Omental fat pad (tissue), 4 donors: ENCODE results near the gene NMT2. TPM values are rescaled to one million over a fixed set of nuclear protein-coding genes. Genes with fewer than 3 reads are reported as not detected.

Experiments
- ATAC-seq: fragments of 150-250 bp; one replicate; pipeline ENCODE4 v1.9.1; 2016; ENCODE audit warnings: mild to moderate bottlenecking, moderate library complexity; ENCODE audit not compliant: low FRiP score
- DNase-seq: peaks from one replicate; pipeline ENCODE4 v3.0.0-alpha.2; 2019; ENCODE audit warnings: low spot score
- total RNA-seq, 4 donors: library from RNA; depleted of rRNA; stranded (reverse); fragments of >200 nt; gene quantifications; one replicate each; pipeline ENCODE4 v1.1.0, GENCODE V29; 2016
- TF ChIP-seq, protein P1 (sequence below), 3 donors: fragments of 450-650 bp; IDR thresholded peaks; one replicate each; pipeline ENCODE4 v1.5.1; 2016 to 2017; ENCODE audit warnings: antibody characterized with exemption in 3 of 3, mild to moderate bottlenecking in 3 of 3, moderate library complexity in 2 of 3

The NMT2 gene
- total RNA-seq, 4 donors from 2014 or later: 25.1 to 96.4 (median 72.8) TPM

DNA sequence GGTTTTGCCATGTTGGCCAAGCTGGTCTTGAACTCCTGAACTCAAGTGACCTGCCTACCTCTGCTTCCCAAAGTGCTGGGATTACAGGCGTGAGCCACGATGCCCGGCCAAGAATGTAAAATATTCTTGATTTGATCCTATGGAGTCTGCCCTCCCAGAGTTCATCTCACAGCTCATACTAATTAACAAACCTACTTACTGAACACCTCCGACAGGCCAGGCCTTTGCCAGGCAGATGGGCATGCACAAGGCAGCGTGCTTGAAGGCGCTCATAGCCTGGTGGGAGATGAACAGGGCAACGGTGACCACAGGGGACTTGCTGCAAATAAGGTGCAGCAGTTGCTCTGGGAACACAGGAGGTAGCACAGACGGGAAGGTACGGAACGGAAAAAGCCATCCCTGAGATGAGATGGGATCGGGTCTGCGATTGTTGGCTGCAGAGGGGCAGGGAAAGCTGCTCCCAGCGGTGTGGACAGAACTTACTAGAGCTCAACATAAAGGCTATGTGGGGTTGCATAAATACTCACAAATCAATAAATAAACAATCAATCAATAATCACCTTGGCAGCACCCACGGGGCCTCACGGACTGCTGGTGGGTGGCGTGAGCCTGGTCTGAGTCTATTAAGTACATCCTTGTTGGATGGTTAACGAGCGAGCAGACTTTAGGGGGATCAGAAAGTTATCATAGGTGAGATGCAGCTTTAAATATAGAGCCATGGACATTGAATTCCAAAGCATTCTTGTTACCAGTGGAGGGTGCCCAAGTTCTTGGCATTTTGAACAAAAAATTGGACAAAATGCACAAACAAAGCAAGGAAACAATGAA lies 84.6 kb downstream of the NMT2 start:
- TF ChIP-seq, protein P1, sequence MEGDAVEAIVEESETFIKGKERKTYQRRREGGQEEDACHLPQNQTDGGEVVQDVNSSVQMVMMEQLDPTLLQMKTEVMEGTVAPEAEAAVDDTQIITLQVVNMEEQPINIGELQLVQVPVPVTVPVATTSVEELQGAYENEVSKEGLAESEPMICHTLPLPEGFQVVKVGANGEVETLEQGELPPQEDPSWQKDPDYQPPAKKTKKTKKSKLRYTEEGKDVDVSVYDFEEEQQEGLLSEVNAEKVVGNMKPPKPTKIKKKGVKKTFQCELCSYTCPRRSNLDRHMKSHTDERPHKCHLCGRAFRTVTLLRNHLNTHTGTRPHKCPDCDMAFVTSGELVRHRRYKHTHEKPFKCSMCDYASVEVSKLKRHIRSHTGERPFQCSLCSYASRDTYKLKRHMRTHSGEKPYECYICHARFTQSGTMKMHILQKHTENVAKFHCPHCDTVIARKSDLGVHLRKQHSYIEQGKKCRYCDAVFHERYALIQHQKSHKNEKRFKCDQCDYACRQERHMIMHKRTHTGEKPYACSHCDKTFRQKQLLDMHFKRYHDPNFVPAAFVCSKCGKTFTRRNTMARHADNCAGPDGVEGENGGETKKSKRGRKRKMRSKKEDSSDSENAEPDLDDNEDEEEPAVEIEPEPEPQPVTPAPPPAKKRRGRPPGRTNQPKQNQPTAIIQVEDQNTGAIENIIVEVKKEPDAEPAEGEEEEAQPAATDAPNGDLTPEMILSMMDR (IDR thresholded peaks at IDR 0.05): no peak
- ATAC-seq: peak; percentile 16
- DNase-seq: no peak

- ATAC-seq (no peak), DNase-seq (no peak)
- TF ChIP-seq, protein P1 (IDR thresholded peaks at IDR 0.05): no peak
Measured at GRCh38 chr10:15075421-15075820, 93.1 kb downstream of the NMT2 start.

DNA sequence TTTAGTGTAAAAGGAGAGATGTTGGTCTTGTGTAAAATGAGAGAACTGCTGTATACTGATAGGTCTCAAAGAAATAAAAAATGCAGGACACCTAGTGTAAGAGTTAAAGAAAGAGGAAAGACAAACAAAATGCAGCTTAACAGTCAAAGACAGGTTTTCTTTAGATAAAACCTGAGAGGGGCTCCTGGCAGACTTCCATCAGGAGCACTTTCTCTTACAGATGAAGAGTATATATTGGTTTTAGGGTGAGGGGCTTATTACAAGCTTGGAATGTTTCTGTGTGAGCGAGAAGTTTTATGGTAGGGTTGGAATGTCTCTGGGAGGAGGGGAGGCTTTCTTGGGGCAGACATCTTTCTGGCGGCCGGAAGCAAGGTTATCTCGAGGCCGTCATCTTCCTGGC lies 96.1 kb downstream of the NMT2 start:
- no peak for DNase-seq
- TF ChIP-seq, protein P1 (IDR thresholded peaks at IDR 0.05): no peak
- no peak for ATAC-seq

DNA sequence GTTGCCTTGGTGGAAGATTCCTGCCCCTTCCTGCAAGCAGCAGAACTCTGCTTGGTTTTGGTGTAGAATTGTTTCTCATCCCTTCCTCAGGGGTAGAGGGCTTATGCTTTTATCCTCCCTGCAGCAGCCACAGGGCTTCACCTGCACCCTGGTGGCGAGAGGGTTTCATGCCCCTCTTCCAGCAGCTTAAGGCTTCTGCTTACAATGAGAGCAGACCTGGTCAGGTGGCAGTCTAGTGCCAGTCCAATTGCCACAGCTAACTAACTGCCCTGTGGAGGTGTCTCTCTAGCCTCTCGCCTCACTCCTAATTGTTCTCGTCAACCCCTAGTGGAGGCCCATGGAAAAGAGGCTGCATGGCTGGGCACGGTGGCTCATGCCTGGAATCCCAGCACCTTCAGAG lies 99.3 kb downstream of the NMT2 start:
- no peak for ATAC-seq
- TF ChIP-seq, protein P1 (IDR thresholded peaks at IDR 0.05): no peak
- DNase-seq: no peak

DNA sequence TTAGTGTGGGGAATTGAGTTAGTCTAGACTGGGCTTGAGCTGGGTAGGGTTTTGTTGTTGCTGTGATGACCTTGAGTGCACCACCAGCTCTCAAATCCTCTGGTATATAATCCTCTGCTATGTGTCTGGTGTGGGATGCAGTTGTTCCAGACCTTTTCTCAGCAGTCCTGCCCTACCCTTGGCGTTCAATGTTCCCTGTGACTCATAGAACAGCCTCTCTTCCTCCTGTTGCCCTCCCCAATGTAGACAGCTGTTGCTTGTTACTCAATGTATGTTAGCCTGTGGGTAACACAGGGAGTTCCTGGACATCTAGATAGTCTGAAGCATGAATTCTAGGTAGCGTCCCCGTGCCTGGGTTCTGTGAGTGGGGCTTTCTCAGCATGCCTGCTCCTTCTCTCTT lies 99.7 kb downstream of the NMT2 start:
- TF ChIP-seq, protein P1 (IDR thresholded peaks at IDR 0.05): no peak
- DNase-seq (no peak), ATAC-seq (no peak)

- ATAC-seq (no peak), DNase-seq (no peak)
- TF ChIP-seq, protein P1 (IDR thresholded peaks at IDR 0.05): no peak
Measured at GRCh38 chr10:15067154-15067553, 101.3 kb downstream of the NMT2 start.

- no peak for ATAC-seq
- TF ChIP-seq, protein P1 (IDR thresholded peaks at IDR 0.05): no peak
- no peak for DNase-seq
Measured at GRCh38 chr10:15060638-15061037, 107.9 kb downstream of the NMT2 start.
